DOHH2 (cell line): ENCODE results near the gene PRDM5.

Experiments
- H3F3A ChIP-seq: fragments of 200-600 bp; sonication (generic), shearing (Covaris generic); 2 replicates; pipeline ENCODE4 v1.6.0; 2016; ENCODE audit warnings: antibody characterized with exemption, mild to moderate bottlenecking; ENCODE audit not compliant: control insufficient read depth, insufficient read depth
- H3K27ac ChIP-seq: fragments of 200-600 bp; sonication (generic); 2 replicates; pipeline ENCODE4 v1.5.1; 2014; ENCODE audit warnings: low read depth, mild to moderate bottlenecking, low read length, moderate library complexity
- H3K27me3 ChIP-seq: fragments of 200-600 bp; sonication (generic); 2 replicates; pipeline ENCODE4 v1.6.1; 2014; ENCODE audit warnings: mild to moderate bottlenecking, low read length, mixed read lengths; ENCODE audit not compliant: control insufficient read depth
- H3K36me3 ChIP-seq: fragments of 200-600 bp; sonication (generic); 2 replicates; pipeline ENCODE4 v1.6.1; 2014; ENCODE audit warnings: mild to moderate bottlenecking, low read length, moderate library complexity, mixed read lengths; ENCODE audit not compliant: control insufficient read depth
- H3K4me1 ChIP-seq: fragments of 200-600 bp; sonication (generic); 2 replicates; pipeline ENCODE4 v1.6.1; 2014; ENCODE audit warnings: mild to moderate bottlenecking, low read length, mixed read lengths; ENCODE audit not compliant: control insufficient read depth
- H3K4me2 ChIP-seq: fragments of 200-600 bp; sonication (generic); 2 replicates; pipeline ENCODE4 v1.6.0; 2014; ENCODE audit warnings: mild to moderate bottlenecking, low read length, moderate library complexity
- H3K4me3 ChIP-seq: fragments of 200-600 bp; sonication (generic); 2 replicates; pipeline ENCODE4 v1.5.1; 2014; ENCODE audit warnings: mild to moderate bottlenecking, low read length, mixed read lengths
- H3K79me2 ChIP-seq: fragments of 200-600 bp; sonication (generic); 2 replicates; pipeline ENCODE4 v1.6.1; 2014; ENCODE audit warnings: mild to moderate bottlenecking, low read length, mixed read lengths; ENCODE audit not compliant: control insufficient read depth
- H3K9me2 ChIP-seq: fragments of 200-600 bp; sonication (generic); replicated peaks from 2 replicates; pipeline ENCODE4 v1.6.1; 2014; ENCODE audit warnings: mild to moderate bottlenecking, low read length, mixed read lengths; ENCODE audit not compliant: control insufficient read depth
- H3K9me3 ChIP-seq: fragments of 200-600 bp; sonication (generic); 2 replicates; pipeline ENCODE4 v1.6.1; 2014; ENCODE audit warnings: antibody characterized with exemption, low read length, mixed read lengths; ENCODE audit not compliant: control insufficient read depth, insufficient read depth
- H4K20me1 ChIP-seq: fragments of 200-600 bp; sonication (generic); 2 replicates; pipeline ENCODE4 v1.6.0; 2014; ENCODE audit warnings: low read depth, mild to moderate bottlenecking, antibody characterized with exemption, low read length, moderate library complexity; ENCODE audit not compliant: control insufficient read depth, insufficient read depth
- CTCF ChIP-seq: fragments of 200-600 bp; sonication (generic); IDR thresholded peaks from one replicate; pipeline ENCODE4 v1.5.1; 2014; ENCODE audit warnings: antibody characterized with exemption, mild to moderate bottlenecking, low read depth, low read length; ENCODE audit not compliant: poor library complexity, severe bottlenecking
- EZH2phosphoT487 ChIP-seq: fragments of 200-600 bp; sonication (generic); IDR thresholded peaks from 2 replicates; pipeline ENCODE4 v1.6.1; 2017; ENCODE audit warnings: borderline replicate concordance, mild to moderate bottlenecking, antibody characterized with exemption, low read length, moderate library complexity, mixed read lengths

Gene PRDM5

GRCh38 chr4:120881846-120882245, 40.7 kb downstream of the PRDM5 start:
- Histone ChIP-seq H3K4me3 (no peak overlapping the region), H3K27me3 (no peaks in the 10 kb centered on the region), H4K20me1 (no peaks in the 10 kb centered on the region), H3K9me2 (no peaks in the 10 kb centered on the region), H3K4me2 (no peak overlapping the region), H3F3A (no peaks in the 10 kb centered on the region), H3K79me2 (no peaks in the 10 kb centered on the region), H3K4me1 (no peaks in the 10 kb centered on the region), H3K9me3 (no peaks in the 10 kb centered on the region), H3K36me3 (no peaks in the 10 kb centered on the region), H3K27ac (no peak overlapping the region)
- TF ChIP-seq CTCF (no peak), EZH2phosphoT487 (no peak)

DNA sequence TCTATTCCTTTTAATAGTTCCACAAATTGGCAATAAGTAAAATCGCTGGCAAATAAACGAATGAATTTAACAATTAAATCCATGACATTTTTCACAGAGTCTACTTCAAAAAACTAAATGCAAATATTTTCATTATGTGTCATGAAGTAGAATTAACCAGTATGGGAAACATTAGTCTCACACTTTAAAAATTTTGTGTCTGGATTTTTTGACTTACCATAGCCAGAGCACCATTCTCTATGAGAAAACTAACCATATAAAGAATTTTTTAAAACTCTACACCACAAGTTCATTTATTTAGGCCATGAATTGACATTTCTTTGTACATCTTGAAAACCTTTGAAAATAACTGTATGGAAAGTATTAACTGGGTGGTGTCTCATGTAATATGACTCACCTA, 41.2 kb downstream of the PRDM5 start:
- Histone ChIP-seq H3K9me2 (no peaks in the 10 kb centered on the region), H4K20me1 (no peaks in the 10 kb centered on the region), H3K27me3 (no peaks in the 10 kb centered on the region), H3K4me3 (no peak overlapping the region), H3K9me3 (no peaks in the 10 kb centered on the region), H3F3A (no peaks in the 10 kb centered on the region), H3K27ac (no peak overlapping the region), H3K4me1 (no peaks in the 10 kb centered on the region), H3K36me3 (no peaks in the 10 kb centered on the region), H3K4me2 (no peak overlapping the region), H3K79me2 (no peaks in the 10 kb centered on the region)
- no peak for TF ChIP-seq CTCF
- TF ChIP-seq EZH2phosphoT487 = no peak

GRCh38 chr4:120877021-120877420, 45.5 kb downstream of the PRDM5 start:
- H3K9me3 ChIP-seq = no peaks in the 10 kb centered on the region
- H3K4me2 ChIP-seq = no peak overlapping the region
- no peak overlapping the region for H3K4me3 ChIP-seq
- no peaks in the 10 kb centered on the region for H3K4me1 ChIP-seq
- H3K27ac ChIP-seq = no peak overlapping the region
- no peak for TF ChIP-seq EZH2phosphoT487
- no peak for TF ChIP-seq CTCF
- no peaks in the 10 kb centered on the region for H3K9me2 ChIP-seq
- no peaks in the 10 kb centered on the region for H4K20me1 ChIP-seq
- H3F3A ChIP-seq = no peaks in the 10 kb centered on the region
- H3K36me3 ChIP-seq = no peaks in the 10 kb centered on the region
- no peaks in the 10 kb centered on the region for H3K79me2 ChIP-seq
- H3K27me3 ChIP-seq = no peaks in the 10 kb centered on the region
